Mucosa of descending colon (tissue), 3 donors: Measurements from ENCODE around the gene MCMBP. TPM values are rescaled to one million over a fixed set of nuclear protein-coding genes. Genes with fewer than 3 reads are reported as not detected.

ENCODE experiments used
- ATAC-seq: fragments of 200-7000 bp; cut with Tn5 transposase; one replicate; pipeline ENCODE4 v1.9.1; 2020; ENCODE audit warnings: mild to moderate bottlenecking, moderate library complexity
- DNase-seq, 3 donors: peaks; one replicate each; pipeline ENCODE4 v3.0.0-alpha.2; 2020
- H3K36me3 ChIP-seq: fragments of 200-600 bp; one replicate; pipeline ENCODE4 v1.8.0; 2021; ENCODE audit warnings: low read depth, mild to moderate bottlenecking
- H3K4me1 ChIP-seq: fragments of 200-600 bp; one replicate; pipeline ENCODE4 v1.8.0; 2021; ENCODE audit warnings: low read depth, mild to moderate bottlenecking
- H3K4me3 ChIP-seq: fragments of 200-600 bp; one replicate; pipeline ENCODE4 v1.8.0; 2021; ENCODE audit warnings: mild to moderate bottlenecking
- H3K9me3 ChIP-seq: fragments of 200-600 bp; one replicate; pipeline ENCODE4 v1.8.0; 2021; ENCODE audit warnings: mild to moderate bottlenecking
- CTCF ChIP-seq: fragments of 200-600 bp; IDR thresholded peaks from one replicate; pipeline ENCODE4 v1.8.0; 2022; ENCODE audit warnings: antibody characterized with exemption, mild to moderate bottlenecking
- intact Hi-C, 2 donors: fragments of 100-400 bp; cut with DNase I in 1 of 2; cut with micrococcal nuclease in 1 of 2; formaldehyde crosslinking; loops; one replicate each; pipeline versions ENCODE4 v1.11.0 to v1.11.1; 2022; cut with DNase I, micrococcal nuclease
- total RNA-seq, 3 donors: library from RNA; stranded (reverse); fragmentation: NEBNext Ultra II Directional in 2 of 3; extraction: Animal tissue kit (Norgen Biotek cat#: 25700) in 2 of 3; gene quantifications; one replicate each; pipeline versions ENCODE4 v1.2.1 to v1.2.4, GENCODE V29; 2021 to 2023
- donor health status: DM: no; HTN: no; CAD: no; lungs with moderate emphysema.
- donor health status: DM: no; HTN: no; CAD: no.
- donor health status: DM: no; HTN: yes; CAD: no.

The MCMBP gene
- total RNA-seq, 3 donors from 2014 or later: 38.8 to 50.4 (median 39.6) TPM

- H3K36me3 ChIP-seq: no peaks in the 10 kb centered on the region
- intact Hi-C loops: loop anchor here in 1 of 2 donors (10.0 kb wide), 1 partner anchor 121 kb away; no protein-coding TSS in a partner anchor
- H3K9me3 ChIP-seq: no peaks in the 10 kb centered on the region
- DNase-seq (no peak), ATAC-seq (no peak)
- H3K4me1 ChIP-seq: peaks cover 5% of the 10 kb centered on the region
- TF ChIP-seq CTCF: no peak
- H3K4me3 ChIP-seq: no peak overlapping the region
These were observed 6.9 kb downstream of the MCMBP start for GRCh38 chr10:119865699-119866240.

DNA sequence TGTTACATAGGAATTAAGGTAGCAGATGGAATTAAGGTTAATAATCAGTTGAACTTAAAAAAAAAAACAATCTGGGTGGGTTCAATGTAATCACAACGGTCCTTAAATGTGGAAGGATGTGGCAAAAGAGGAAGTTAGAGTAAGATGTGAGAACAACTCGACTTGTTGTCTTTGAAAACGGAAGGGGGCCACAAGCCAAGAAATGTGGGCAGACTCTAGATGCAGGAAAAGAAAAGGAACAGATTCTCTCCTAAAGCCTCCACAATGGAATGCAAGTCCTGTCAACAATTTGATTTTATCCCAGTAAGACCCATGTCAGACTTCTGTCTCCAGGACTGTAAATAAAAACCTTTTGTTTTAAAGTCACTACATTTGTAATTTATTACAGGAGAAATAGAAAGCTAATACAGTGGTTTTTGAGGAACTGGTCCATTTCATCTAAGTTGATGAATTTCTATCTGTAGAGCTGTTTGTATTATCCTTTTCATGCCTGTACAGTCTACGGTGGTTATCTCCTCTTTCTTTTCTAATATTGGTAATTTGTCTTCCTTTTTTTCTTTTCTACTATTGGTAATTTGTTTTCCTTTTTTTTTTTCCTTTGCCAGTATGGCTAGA is 8.6 kb downstream of the MCMBP start:
- no peak for TF ChIP-seq CTCF
- Histone ChIP-seq H3K36me3 (no peaks in the 10 kb centered on the region), H3K9me3 (no peaks in the 10 kb centered on the region), H3K4me1 (peaks cover 3% of the 10 kb centered on the region), H3K4me3 (no peak overlapping the region)
- intact Hi-C loops: loop anchor here in 1 of 2 donors (10.0 kb wide), 1 partner anchor 119 kb away; no protein-coding TSS in a partner anchor
- DNase-seq (no peak), ATAC-seq (no peak)

DNA sequence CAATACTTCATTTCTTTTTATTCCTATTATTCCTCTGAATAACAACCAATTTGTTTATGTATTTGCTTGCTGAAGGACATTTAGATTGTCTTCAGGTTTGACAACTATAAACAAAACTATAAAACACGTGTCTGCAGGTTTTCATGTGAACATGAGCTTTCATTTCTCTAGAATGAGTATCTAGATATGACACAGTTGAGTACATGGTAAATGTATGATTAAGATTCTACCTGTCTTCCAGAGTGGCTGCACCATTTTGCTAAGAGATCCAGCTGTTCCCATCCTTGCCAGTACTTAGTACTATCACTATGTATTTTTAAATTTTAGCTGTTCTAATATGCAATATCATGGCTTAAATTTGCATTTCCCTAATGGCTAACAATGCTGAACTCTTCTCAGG is 10.1 kb downstream of the MCMBP start:
- H3K36me3 ChIP-seq: no peaks in the 10 kb centered on the region
- DNase-seq (no peak), ATAC-seq (no peak)
- intact Hi-C loops: loop anchor here in 1 of 2 donors (10.0 kb wide), 1 partner anchor 118 kb away; no protein-coding TSS in a partner anchor
- no peak for TF ChIP-seq CTCF
- H3K4me1 ChIP-seq: peaks cover 3% of the 10 kb centered on the region
- no peak overlapping the region for H3K4me3 ChIP-seq
- no peaks in the 10 kb centered on the region for H3K9me3 ChIP-seq

DNA sequence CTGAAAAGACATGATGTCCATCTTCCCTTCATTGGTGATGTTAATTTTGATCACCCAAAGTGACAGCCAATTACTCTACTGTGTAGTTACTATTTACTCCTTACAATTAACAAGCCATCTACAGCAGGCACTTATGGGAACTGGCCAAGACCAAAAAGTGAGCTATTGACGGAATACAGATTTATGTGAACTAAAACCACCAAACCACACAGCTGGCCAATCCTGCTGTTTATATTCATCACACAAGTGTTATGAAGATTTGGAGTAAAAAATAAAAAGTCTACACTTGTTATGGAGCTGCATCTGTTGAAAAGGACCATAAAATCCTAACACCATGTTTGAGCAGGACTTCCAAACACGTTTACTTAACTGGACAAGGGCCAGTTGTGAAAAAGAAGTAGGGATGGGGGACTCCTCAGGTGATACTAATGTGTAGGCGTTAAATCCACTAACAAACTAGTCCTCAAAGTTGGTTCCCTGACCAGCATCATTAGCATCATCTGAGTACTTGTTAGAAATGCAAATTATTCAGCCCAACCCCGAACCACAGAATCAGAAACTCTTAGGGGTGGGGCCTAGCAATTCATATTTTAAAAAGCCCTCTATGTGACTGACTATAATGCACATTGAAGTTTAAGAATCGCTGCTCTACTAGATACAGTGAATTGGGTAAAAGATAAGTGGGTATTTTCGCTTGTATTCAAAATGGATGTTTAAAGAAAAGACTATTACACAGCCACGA is 11.6 kb downstream of the MCMBP start:
- peaks cover 3% of the 10 kb centered on the region for H3K4me1 ChIP-seq
- no peak for TF ChIP-seq CTCF
- intact Hi-C loops: loop anchor here in 1 of 2 donors (10.0 kb wide), 1 partner anchor 116 kb away; no protein-coding TSS in a partner anchor
- H3K4me3 ChIP-seq: no peak overlapping the region
- H3K36me3 ChIP-seq: no peaks in the 10 kb centered on the region
- ATAC-seq (no peak), DNase-seq (no peak)
- no peaks in the 10 kb centered on the region for H3K9me3 ChIP-seq

GRCh38 chr10:119859420-119860258 is 13.0 kb downstream of the MCMBP start:
- DNase-seq (no peak), ATAC-seq (peak; percentile 65)
- Histone ChIP-seq H3K4me3 (no peak overlapping the region), H3K9me3 (no peaks in the 10 kb centered on the region), H3K36me3 (no peaks in the 10 kb centered on the region), H3K4me1 (peaks cover 3% of the 10 kb centered on the region)
- peak; percentile 22 for TF ChIP-seq CTCF
- intact Hi-C loops: loop anchor here (10.0 kb wide), 2 partner anchors 115 to 175 kb away; no protein-coding TSS in a partner anchor
